Renal pelvis (tissue), 12 donors: ENCODE results near the gene CELSR2. TPM values are rescaled to one million over a fixed set of nuclear protein-coding genes. Genes with fewer than 3 reads are reported as not detected.
"Not testable (repeated sequence)": the region's sequence is repeated elsewhere in the genome, so short reads cannot be mapped to it uniquely, and the experiment has no call there.

Experiments
- DNase-seq: peaks from one replicate; pipeline ENCODE4 v3.0.0-alpha.2; 2013
- long read RNA-seq, 16 experiments: transcript quantifications; one replicate each; lab custom pipeline, GENCODE V29; 2026
- polyA plus RNA-seq, 3 donors: library from polyadenylated mRNA; unstranded; fragments of 120-200 nt; gene quantifications; one replicate each; pipeline ENCODE4 v1.2.1, GENCODE V29; 2013; ENCODE audit not compliant: insufficient read length in 3 of 3

Gene CELSR2, protein sequence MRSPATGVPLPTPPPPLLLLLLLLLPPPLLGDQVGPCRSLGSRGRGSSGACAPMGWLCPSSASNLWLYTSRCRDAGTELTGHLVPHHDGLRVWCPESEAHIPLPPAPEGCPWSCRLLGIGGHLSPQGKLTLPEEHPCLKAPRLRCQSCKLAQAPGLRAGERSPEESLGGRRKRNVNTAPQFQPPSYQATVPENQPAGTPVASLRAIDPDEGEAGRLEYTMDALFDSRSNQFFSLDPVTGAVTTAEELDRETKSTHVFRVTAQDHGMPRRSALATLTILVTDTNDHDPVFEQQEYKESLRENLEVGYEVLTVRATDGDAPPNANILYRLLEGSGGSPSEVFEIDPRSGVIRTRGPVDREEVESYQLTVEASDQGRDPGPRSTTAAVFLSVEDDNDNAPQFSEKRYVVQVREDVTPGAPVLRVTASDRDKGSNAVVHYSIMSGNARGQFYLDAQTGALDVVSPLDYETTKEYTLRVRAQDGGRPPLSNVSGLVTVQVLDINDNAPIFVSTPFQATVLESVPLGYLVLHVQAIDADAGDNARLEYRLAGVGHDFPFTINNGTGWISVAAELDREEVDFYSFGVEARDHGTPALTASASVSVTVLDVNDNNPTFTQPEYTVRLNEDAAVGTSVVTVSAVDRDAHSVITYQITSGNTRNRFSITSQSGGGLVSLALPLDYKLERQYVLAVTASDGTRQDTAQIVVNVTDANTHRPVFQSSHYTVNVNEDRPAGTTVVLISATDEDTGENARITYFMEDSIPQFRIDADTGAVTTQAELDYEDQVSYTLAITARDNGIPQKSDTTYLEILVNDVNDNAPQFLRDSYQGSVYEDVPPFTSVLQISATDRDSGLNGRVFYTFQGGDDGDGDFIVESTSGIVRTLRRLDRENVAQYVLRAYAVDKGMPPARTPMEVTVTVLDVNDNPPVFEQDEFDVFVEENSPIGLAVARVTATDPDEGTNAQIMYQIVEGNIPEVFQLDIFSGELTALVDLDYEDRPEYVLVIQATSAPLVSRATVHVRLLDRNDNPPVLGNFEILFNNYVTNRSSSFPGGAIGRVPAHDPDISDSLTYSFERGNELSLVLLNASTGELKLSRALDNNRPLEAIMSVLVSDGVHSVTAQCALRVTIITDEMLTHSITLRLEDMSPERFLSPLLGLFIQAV (N-terminal part only)
- 10 to 100 TPM; 35.7 to 42.1 (median 39.4) TPM for polyA plus RNA-seq
- long read RNA-seq, donor 1, partial matches to known transcripts, result 127 of 347 reads
- long read RNA-seq, donor 1, other reads (novel, unspliced or antisense), result 220 of 347 reads
- long read RNA-seq, donor 2, result 0 reads
- long read RNA-seq, donor 3, result 0 reads
- long read RNA-seq, donor 4, partial matches to known transcripts, result 0 of 1 reads
- long read RNA-seq, donor 4, other reads (novel, unspliced or antisense), result 0 of 1 reads
- long read RNA-seq, donor 5, result 0 reads
- long read RNA-seq, donor 6, result 0 reads
- long read RNA-seq, donor 7, result 0 reads
- long read RNA-seq, donor 8, result 0 reads
- long read RNA-seq, donor 9, result 0 reads
- long read RNA-seq, donor 10, partial matches to known transcripts, result 0 of 1 reads
- long read RNA-seq, donor 10, other reads (novel, unspliced or antisense), result 0 of 1 reads
- long read RNA-seq, donor 11, result 0 reads
- long read RNA-seq, donor 12, result 0 reads
- long read RNA-seq, donor 13, result 0 reads
- long read RNA-seq, donor 14, result 0 reads
- long read RNA-seq, donor 15, partial matches to known transcripts, result 0 of 1 reads
- long read RNA-seq, donor 15, other reads (novel, unspliced or antisense), result 0 of 1 reads
- long read RNA-seq, donor 16, partial matches to known transcripts, result 9 of 10 reads
- long read RNA-seq, donor 16, other reads (novel, unspliced or antisense), result 0 of 10 reads

DNA sequence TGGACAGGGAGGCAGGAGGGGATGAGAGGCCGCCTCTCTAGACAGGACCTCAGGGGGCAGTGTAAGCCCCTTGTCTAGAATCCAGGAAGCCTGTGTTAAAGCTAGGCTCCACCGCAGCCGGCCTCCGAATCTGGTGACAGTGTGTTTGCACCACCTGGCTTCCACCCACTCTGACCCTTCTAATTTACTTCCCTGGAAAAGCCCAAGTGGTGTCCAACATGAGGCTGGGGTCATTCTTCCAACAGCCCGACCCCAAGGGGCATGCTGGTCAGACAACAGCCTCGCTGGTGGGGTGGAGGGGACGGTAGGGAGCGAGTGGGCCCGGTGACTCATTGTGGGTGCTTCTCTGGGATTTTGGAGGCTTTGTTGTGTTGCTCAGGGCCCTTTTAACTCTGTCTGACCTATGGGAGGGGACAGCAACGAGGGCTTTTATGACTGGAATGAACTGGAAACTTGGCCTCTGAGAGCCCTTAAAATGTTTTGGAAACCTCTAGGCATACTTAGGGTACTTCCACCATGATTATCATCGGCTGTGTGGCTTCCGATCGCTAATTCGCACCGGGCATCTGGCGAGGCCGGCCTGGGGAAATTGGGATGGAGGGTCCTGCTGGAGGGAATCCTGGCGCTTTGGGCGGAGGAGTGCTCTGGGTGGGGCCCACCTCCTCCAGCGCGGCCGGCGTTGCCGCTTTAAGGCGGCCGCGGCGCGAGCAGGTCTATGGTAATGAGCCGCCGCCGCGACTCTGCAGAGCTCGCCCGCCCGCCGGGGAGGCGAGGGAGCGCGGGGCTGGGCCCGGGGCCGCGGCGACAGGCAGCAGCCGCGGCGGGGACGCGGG is at the start of gene CELSR2:
TSS of gene CELSR2 (plus strand) at position 743 of the 833 bp plus-strand sequence. CDS start 541 bp downstream, outside the sequence.
- DNase-seq, result peak; percentile 78

- no peak for DNase-seq
These were observed 49.6 kb upstream of the CELSR2 start for GRCh38 chr1:109199710-109200109.

GRCh38 chr1:109201123-109201703 is 48.1 kb upstream of the CELSR2 start:
- no peak for DNase-seq

DNA sequence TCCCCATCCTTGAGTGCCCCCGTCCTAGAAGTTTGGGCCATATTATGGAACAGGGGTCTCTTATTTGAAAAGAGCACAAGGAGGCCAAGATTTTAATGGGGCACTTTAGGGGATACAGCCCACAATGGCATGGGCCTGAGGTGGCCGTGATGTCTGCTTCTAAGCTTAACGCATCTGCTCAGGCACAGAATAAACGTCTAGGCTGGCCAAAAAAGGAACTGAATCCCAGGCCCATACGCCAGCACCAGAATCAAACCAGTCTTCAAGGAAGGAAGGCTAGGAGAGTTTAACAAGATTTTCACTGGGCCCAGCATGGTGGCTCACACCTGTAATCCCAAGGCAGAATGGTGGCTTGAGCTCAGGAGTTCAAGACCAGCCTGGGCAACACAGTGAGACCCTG is 44.9 kb upstream of the CELSR2 start:
- no peak for DNase-seq

GRCh38 chr1:109206339-109206738 is 43.0 kb upstream of the CELSR2 start:
- DNase-seq, result no peak

DNA sequence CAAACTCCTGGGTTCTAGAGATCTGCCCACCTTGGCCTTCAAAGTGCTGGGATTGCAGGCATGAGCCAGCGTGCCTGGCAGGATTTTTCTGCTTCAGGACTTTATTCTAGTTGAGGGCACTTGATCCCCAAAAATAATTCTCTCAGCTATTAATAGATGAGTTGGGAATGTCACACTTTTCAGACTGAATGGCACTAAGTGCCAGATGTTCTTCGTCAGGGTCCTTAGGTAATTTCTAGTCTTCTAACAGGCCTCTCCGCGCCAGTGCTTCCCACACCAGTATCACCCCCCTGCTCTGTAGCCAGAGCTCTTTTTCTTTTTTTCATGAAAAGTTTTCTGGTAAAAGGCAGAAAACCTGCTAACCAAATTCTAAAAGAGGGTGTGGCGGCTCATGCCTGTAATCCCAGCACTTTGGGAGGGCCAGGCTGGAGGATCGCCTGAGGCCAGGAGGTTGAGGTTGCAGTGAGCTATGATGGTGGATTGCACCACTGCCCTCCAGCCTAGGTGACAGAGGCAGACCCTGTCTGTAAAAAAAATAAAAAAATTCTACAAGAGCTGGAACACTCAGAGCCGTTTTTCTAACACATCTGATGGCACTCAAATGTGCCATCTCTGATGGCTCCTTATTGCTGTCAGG is 41.8 kb upstream of the CELSR2 start:
- DNase-seq, result no peak

- no peak for DNase-seq
These were observed 40.9 kb upstream of the CELSR2 start for GRCh38 chr1:109208394-109208793.

GRCh38 chr1:109208836-109209463 is 40.4 kb upstream of the CELSR2 start:
- no peak for DNase-seq

GRCh38 chr1:109210058-109210457 is 39.3 kb upstream of the CELSR2 start:
- DNase-seq, result no peak

DNA sequence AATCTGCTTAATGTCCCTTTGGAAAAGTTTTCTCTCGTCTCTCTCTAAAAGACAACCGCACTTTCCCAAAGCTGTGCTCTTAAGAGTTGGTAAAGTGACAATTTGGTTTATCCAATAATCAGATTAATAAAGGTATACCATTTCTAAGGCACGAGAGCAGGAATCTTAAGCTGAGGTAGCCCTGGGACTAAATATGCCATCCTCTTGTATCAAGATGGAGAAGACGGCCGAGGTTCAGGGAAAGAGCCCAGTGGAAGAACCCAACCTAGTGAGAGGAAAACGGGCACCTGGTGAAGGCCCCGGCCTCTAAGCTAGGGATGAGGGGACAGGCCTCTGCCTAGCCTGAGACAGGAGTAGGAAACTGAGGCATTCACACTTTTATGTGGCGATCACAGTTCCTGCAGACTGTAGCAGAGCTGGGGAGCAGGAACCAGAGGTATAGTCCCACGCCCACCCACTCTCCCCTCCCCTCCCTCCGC is 36.0 kb upstream of the CELSR2 start:
- DNase-seq, result no peak

DNA sequence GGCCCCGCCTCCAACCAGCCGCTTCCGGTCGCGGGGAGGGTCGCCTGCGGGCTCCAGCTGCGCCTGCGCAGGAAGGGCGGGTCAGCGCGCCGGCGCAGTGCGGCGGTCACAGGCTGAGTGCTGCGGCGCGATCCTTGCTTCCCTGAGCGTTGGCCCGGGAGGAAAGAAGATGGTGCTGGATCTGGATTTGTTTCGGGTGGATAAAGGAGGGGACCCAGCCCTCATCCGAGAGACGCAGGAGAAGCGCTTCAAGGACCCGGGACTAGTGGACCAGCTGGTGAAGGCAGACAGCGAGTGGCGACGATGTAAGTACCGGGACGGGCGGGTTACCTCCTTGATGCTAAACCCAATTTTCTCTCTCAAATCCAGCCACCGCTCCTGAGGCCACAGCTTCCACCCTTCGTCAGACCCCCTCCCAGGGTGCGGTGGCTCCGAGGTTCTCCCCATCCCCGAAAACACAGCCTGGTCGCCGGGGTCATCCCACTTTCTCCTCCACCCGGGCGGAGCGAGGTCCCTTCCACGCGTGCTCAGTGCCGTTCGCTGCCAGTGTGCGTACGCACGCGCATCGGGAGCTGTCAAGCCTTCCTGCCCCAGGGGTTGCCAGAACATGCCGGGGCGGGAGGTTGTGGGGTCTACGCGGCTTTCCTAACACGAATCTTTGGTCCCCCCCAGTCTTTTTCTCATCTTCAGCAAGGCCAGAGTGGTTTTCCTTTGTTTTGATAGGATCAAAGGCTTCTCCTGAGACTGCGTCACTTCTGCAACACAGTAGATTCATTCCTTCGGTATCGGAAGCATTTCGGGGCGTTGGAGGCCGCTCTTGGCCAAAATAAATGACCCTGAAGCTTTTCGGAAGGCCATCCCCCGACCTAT is 35.3 kb upstream of the CELSR2 start, which contains the start of gene SARS1:
TSS of gene SARS1 (plus strand) at position 95 of the 870 bp plus-strand sequence. CDS start at position 170, 75 bp downstream.
- peak; percentile 91 for DNase-seq

GRCh38 chr1:109214695-109215623 is 34.4 kb upstream of the CELSR2 start:
- peak; percentile 46 for DNase-seq

GRCh38 chr1:109216662-109217061 is 32.7 kb upstream of the CELSR2 start:
- DNase-seq, result no peak

- DNase-seq, result no peak
These were observed 30.8 kb upstream of the CELSR2 start for GRCh38 chr1:109218516-109218915.

DNA sequence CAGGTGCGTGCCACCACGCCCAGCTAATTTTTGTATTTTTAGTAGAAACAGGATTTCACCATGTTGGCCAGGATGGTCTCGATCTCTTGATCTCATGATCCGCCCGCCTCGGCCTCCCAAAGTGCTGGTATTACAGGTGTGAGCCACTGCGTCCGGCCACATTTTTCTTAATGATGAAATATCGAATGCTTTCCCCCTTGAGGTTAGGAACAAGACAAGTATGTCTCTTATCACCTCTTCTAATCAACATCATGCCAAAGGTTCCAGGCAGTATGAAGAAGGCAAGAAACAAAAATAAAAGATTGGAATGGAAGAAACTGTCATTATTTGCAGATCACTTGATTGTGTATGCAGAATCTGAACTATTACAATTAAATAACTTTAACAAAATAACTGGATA is 28.1 kb upstream of the CELSR2 start:
- DNase-seq, result not testable (repeated sequence)

GRCh38 chr1:109225308-109225707 is 24.0 kb upstream of the CELSR2 start:
- no peak for DNase-seq
